C4-2B (cell line): Measurements from ENCODE around the gene GJA4.
"Not testable (repeated sequence)": the region's sequence is repeated elsewhere in the genome, so short reads cannot be mapped to it uniquely, and the experiment has no call there.

Experiments
- H3K27ac ChIP-seq: fragments of 450-650 bp; 2 replicates; pipeline ENCODE4 v1.5.1; 2017
- CTCF ChIP-seq: fragments of 450-650 bp; conservative IDR thresholded peaks from 2 replicates; pipeline ENCODE4 v1.5.1; 2017; ENCODE audit warnings: mild to moderate bottlenecking
- ZFX ChIP-seq: fragments of 450-650 bp; IDR thresholded peaks from 2 replicates; pipeline ENCODE4 v1.6.1; 2017

GJA4 gene

GRCh38 chr1:34770891-34771504 is 21.8 kb upstream of the GJA4 start:
- TF ChIP-seq CTCF (no peak), ZFX (no peak)
- H3K27ac ChIP-seq: no peak overlapping the region

GRCh38 chr1:34771573-34772371 is 21.0 kb upstream of the GJA4 start:
- no peak overlapping the region for H3K27ac ChIP-seq
- TF ChIP-seq ZFX (no peak), CTCF (no peak)

- not testable (repeated sequence) for H3K27ac ChIP-seq
These were observed 19.7 kb upstream of the GJA4 start for GRCh38 chr1:34773114-34773513.

- no peak for TF ChIP-seq CTCF
- no peak for TF ChIP-seq ZFX
- no peak overlapping the region for H3K27ac ChIP-seq
These were observed 17.8 kb upstream of the GJA4 start for GRCh38 chr1:34774957-34775356.

- H3K27ac ChIP-seq: no peak overlapping the region
- no peak for TF ChIP-seq CTCF
- no peak for TF ChIP-seq ZFX
These were observed 15.9 kb upstream of the GJA4 start for GRCh38 chr1:34776911-34777310.

GRCh38 chr1:34777519-34778321 is 15.1 kb upstream of the GJA4 start:
- TF ChIP-seq ZFX (no peak), CTCF (no peak)

GRCh38 chr1:34778381-34778780 is 14.4 kb upstream of the GJA4 start:
- no peak for TF ChIP-seq CTCF
- no peak for TF ChIP-seq ZFX
- no peak overlapping the region for H3K27ac ChIP-seq

More at GRCh38 chr1:34777519-34778321, 15.1 kb upstream of the GJA4 start:
- no peak overlapping the region for H3K27ac ChIP-seq
